SKM-1 (cell line): Measurements from ENCODE around the gene GPR143.

Source experiments
- DNase-seq: peaks from one replicate; lab custom pipeline; 2025; ENCODE audit not compliant: unreplicated experiment; lab: John Stamatoyannopoulos, UW

GPR143 gene

GRCh38 chrX:9676306-9676705 lies 89.3 kb downstream of the GPR143 start:
- no peak for DNase-seq
